Peyer's patch (tissue), 4 donors: ENCODE results near the gene MAP1B.

ENCODE experiments used
- CTCF ChIP-seq, 6 experiments: fragments of 450-650 bp in 4 of 6; fragments of 200-600 bp in 2 of 6; sonication (generic) in 1 of 6; IDR thresholded peaks; one replicate each; pipeline ENCODE4 v1.5.1; 2017 to 2019; ENCODE audit warnings: antibody characterized with exemption in 6 of 6, mild to moderate bottlenecking in 3 of 6, moderate library complexity in 1 of 6
- POLR2A ChIP-seq, 2 donors: fragments of 450-650 bp; IDR thresholded peaks; one replicate each; pipeline ENCODE4 v1.5.1; 2017; ENCODE audit warnings: antibody characterized with exemption in 2 of 2, mild to moderate bottlenecking in 2 of 2, moderate library complexity in 2 of 2

- TF ChIP-seq POLR2A (IDR thresholded peaks at IDR 0.05): no peak
- no peak for TF ChIP-seq CTCF (IDR thresholded peaks at IDR 0.05)
Measured at GRCh38 chr5:72183101-72183520, 75.8 kb downstream of the MAP1B start.
